HG03095 (cell line): ENCODE results near the gene FDX1.
"Not testable (repeated sequence)": the region's sequence is repeated elsewhere in the genome, so short reads cannot be mapped to it uniquely, and the experiment has no call there.

Experiments
- ATAC-seq: cut with Tn5 transposase; IDR thresholded peaks from one replicate; pipeline ENCODE4 v1.9.1; 2021; ENCODE audit warnings: moderate library complexity; ENCODE audit not compliant: unreplicated experiment

The FDX1 gene

GRCh38 chr11:110429731-110430266, at the start of gene FDX1:
TSS of gene FDX1 (plus strand) at chr11:110429948. CDS start at chr11:110430121, 173 bp downstream.
- ATAC-seq, result peak; percentile 84

GRCh38 chr11:110380836-110381622, 48.7 kb upstream of the FDX1 start:
- ATAC-seq, result no peak

- ATAC-seq, result not testable (repeated sequence)
These were observed 41.5 kb upstream of the FDX1 start for GRCh38 chr11:110388231-110388630.

- ATAC-seq, result no peak
These were observed 39.8 kb upstream of the FDX1 start for GRCh38 chr11:110389965-110390364.

GRCh38 chr11:110392056-110392455, 37.7 kb upstream of the FDX1 start:
- no peak for ATAC-seq

GRCh38 chr11:110397668-110398286, 32.0 kb upstream of the FDX1 start:
- not testable (repeated sequence) for ATAC-seq

- ATAC-seq, result not testable (repeated sequence)
These were observed 26.2 kb upstream of the FDX1 start for GRCh38 chr11:110403585-110403984.

GRCh38 chr11:110405636-110406035, 24.1 kb upstream of the FDX1 start:
- ATAC-seq, result not testable (repeated sequence)

GRCh38 chr11:110407315-110407714, 22.4 kb upstream of the FDX1 start:
- ATAC-seq, result no peak

- no peak for ATAC-seq
These were observed 20.6 kb upstream of the FDX1 start for GRCh38 chr11:110409174-110409573.

GRCh38 chr11:110410651-110411050, 19.1 kb upstream of the FDX1 start:
- ATAC-seq, result no peak

GRCh38 chr11:110415081-110415480, 14.7 kb upstream of the FDX1 start:
- no peak for ATAC-seq

- not testable (repeated sequence) for ATAC-seq
These were observed 8.1 kb upstream of the FDX1 start for GRCh38 chr11:110421658-110422057.

GRCh38 chr11:110422306-110422905, 7.3 kb upstream of the FDX1 start:
- no peak for ATAC-seq

GRCh38 chr11:110424775-110425444, 4.8 kb upstream of the FDX1 start:
- no peak for ATAC-seq

- ATAC-seq, result no peak
These were observed 3.8 kb upstream of the FDX1 start for GRCh38 chr11:110425751-110426545.

GRCh38 chr11:110428040-110428439, 1.7 kb upstream of the FDX1 start:
- no peak for ATAC-seq

GRCh38 chr11:110428956-110429730, 605 bp upstream of the FDX1 start:
- no peak for ATAC-seq

- ATAC-seq, result peak; percentile 28
These were observed 711 bp downstream of the FDX1 start for GRCh38 chr11:110430267-110431050.
